IMR-90 (cell line): Measurements from ENCODE around the gene HDDC3. TPM values are rescaled to one million over a fixed set of nuclear protein-coding genes. Genes with fewer than 3 reads are reported as not detected.

ENCODE experiments used
- ATAC-seq: fragments of 200-7000 bp; cut with Tn5 transposase; 2 replicates; pipeline ENCODE4 v1.9.1; 2020; ENCODE audit warnings: low read depth, mild to moderate bottlenecking, moderate library complexity
- BruUV-seq: library from RNA; stranded (reverse); fragments of 400-500 nt; replicated peaks from 2 replicates; lab custom pipeline; 2021; lab: Mats Ljungman, UMichigan
- CTCF ChIA-PET: fragments of 300-600 bp; formaldehyde crosslinking; extraction: SDS; loops from one replicate; lab custom pipeline; 2021; ENCODE audit warnings: antibody characterized with exemption; lab: Yijun Ruan, JAX
- POLR2A ChIA-PET: fragments of 300-600 bp; sonication (Branson Sonifier 250); formaldehyde crosslinking; loops from one replicate; lab custom pipeline; 2022; ENCODE audit warnings: antibody characterized with exemption; ENCODE audit not compliant: unreplicated experiment; lab: Charles Lee
- DNase-seq: peaks from one replicate; pipeline ENCODE4 v3.0.0; 2013
- H2AFZ ChIP-seq: replicated peaks from 2 replicates; pipeline ENCODE3; 2013; ENCODE audit warnings: low read length, mild to moderate bottlenecking; ENCODE audit not compliant: poor library complexity
- H2AK5ac ChIP-seq: 2 replicates; pipeline ENCODE4 v1.6.1; 2013; ENCODE audit warnings: low read depth, low read length, inconsistent platforms
- H2AK9ac ChIP-seq: replicated peaks from 2 replicates; pipeline ENCODE3; 2013; ENCODE audit warnings: mild to moderate bottlenecking, low read depth, low read length, moderate library complexity; ENCODE audit not compliant: poor library complexity
- H2BK120ac ChIP-seq: 2 replicates; pipeline ENCODE4 v1.6.1; 2013; ENCODE audit warnings: low read depth, low read length, inconsistent platforms
- H2BK15ac ChIP-seq: 3 replicates; pipeline ENCODE4 v1.6.1; 2013; ENCODE audit warnings: low read depth, low read length, inconsistent platforms
- H2BK20ac ChIP-seq: 2 replicates; pipeline ENCODE4 v1.6.1; 2013; ENCODE audit warnings: low read depth, mild to moderate bottlenecking, inconsistent platforms, low read length, moderate library complexity
- H2BK5ac ChIP-seq: 2 replicates; pipeline ENCODE4 v1.6.1; 2013; ENCODE audit warnings: mild to moderate bottlenecking, low read depth, low read length, inconsistent platforms; ENCODE audit not compliant: poor library complexity, severe bottlenecking
- H3K14ac ChIP-seq: replicated peaks from 2 replicates; pipeline ENCODE4 v1.6.1; 2013; ENCODE audit warnings: low read depth, low read length, inconsistent platforms
- H3K18ac ChIP-seq: 2 replicates; pipeline ENCODE4 v1.6.1; 2013; ENCODE audit warnings: low read depth, low read length, control low read depth
- H3K23ac ChIP-seq: 2 replicates; pipeline ENCODE4 v1.6.1; 2013; ENCODE audit warnings: low read depth, low read length, inconsistent platforms
- H3K27ac ChIP-seq: 2 replicates; pipeline ENCODE4 v1.5.1; 2013; ENCODE audit warnings: mild to moderate bottlenecking, control low read depth, low read length; ENCODE audit not compliant: insufficient read depth
- H3K27me3 ChIP-seq: 2 replicates; pipeline ENCODE4 v1.6.1; 2013; ENCODE audit warnings: low read length; ENCODE audit not compliant: control insufficient read depth, insufficient read depth
- H3K36me3 ChIP-seq: 2 replicates; pipeline ENCODE4 v1.6.1; 2013; ENCODE audit warnings: low read length, mixed read lengths; ENCODE audit not compliant: control insufficient read depth, insufficient read depth
- H3K4ac ChIP-seq: 2 replicates; pipeline ENCODE4 v1.6.1; 2013; ENCODE audit warnings: low read depth, low read length, inconsistent platforms
- H3K4me1 ChIP-seq: 2 replicates; pipeline ENCODE4 v1.6.1; 2013; ENCODE audit warnings: low read length, mixed read lengths; ENCODE audit not compliant: control insufficient read depth, insufficient read depth
- H3K4me2 ChIP-seq: 2 replicates; pipeline ENCODE4 v1.6.1; 2013; ENCODE audit warnings: low read depth, mild to moderate bottlenecking, control low read depth, low read length, moderate library complexity
- H3K4me3 ChIP-seq: 2 replicates; pipeline ENCODE4 v1.5.1; 2013; ENCODE audit warnings: low read depth, mild to moderate bottlenecking, control low read depth, low read length, moderate library complexity; ENCODE audit not compliant: insufficient read depth
- H3K56ac ChIP-seq: 2 replicates; pipeline ENCODE4 v1.6.1; 2013; ENCODE audit warnings: low read length, inconsistent platforms; ENCODE audit not compliant: insufficient read depth; ENCODE audit errors: extremely low read depth
- H3K79me1 ChIP-seq, 2 experiments: 2 replicates each; pipeline ENCODE4 v1.6.1; 2013; ENCODE audit warnings: low read length in 2 of 2, inconsistent platforms in 1 of 2, low read depth in 1 of 2
- H3K9ac ChIP-seq: 2 replicates; pipeline ENCODE4 v1.6.1; 2013; ENCODE audit warnings: low read depth, low read length, control low read depth
- H3K9me1 ChIP-seq: 2 replicates; pipeline ENCODE4 v1.6.1; 2013; ENCODE audit warnings: low read length, inconsistent platforms; ENCODE audit not compliant: insufficient read depth
- H3K9me3 ChIP-seq: 2 replicates; pipeline ENCODE4 v1.6.1; 2013; ENCODE audit warnings: low read length; ENCODE audit not compliant: control insufficient read depth, insufficient read depth
- H4K20me1 ChIP-seq: 2 replicates; pipeline ENCODE4 v1.6.1; 2013; ENCODE audit warnings: low read length, inconsistent platforms; ENCODE audit not compliant: insufficient read depth
- H4K5ac ChIP-seq: 2 replicates; pipeline ENCODE4 v1.6.1; 2013; ENCODE audit warnings: mild to moderate bottlenecking, low read depth, low read length, control low read depth
- H4K8ac ChIP-seq, 2 experiments: 2 replicates each; pipeline ENCODE4 v1.6.1; 2013; ENCODE audit warnings: low read depth in 2 of 2, low read length in 2 of 2, control low read depth in 1 of 2, inconsistent platforms in 1 of 2
- H4K91ac ChIP-seq: 2 replicates; pipeline ENCODE4 v1.6.1; 2013; ENCODE audit warnings: low read depth, low read length, inconsistent platforms; ENCODE audit not compliant: insufficient read depth
- MXI1 ChIP-seq: IDR thresholded peaks from 2 replicates; pipeline ENCODE4 v1.6.1; 2012; ENCODE audit warnings: low read depth, mild to moderate bottlenecking, low read length, moderate library complexity, borderline replicate concordance
- NFE2L2 ChIP-seq: fragments of 150-350 bp; IDR thresholded peaks from 2 replicates; pipeline ENCODE4 v1.6.1; 2016; ENCODE audit warnings: low read depth, mild to moderate bottlenecking, low read length
- RAD21 ChIP-seq: IDR thresholded peaks from 2 replicates; pipeline ENCODE4 v1.6.1; 2012; ENCODE audit warnings: low read length, improper control_type of control experiment
- WGBS, 2 experiments: methylation state at CpG; one replicate each; pipeline versions ENCODE4 v1.1.5 to v1.1.7; 2013; ENCODE audit warnings: missing lambda C conversion rate in 2 of 2; ENCODE audit not compliant: insufficient read length in 1 of 2; ENCODE audit errors: extremely low coverage in 2 of 2; 5-methylcytosine and 5-hydroxymethylcytosine counted together
- dilution Hi-C: fragments of 300-500 bp; cut with HindIII; formaldehyde crosslinking; loops from one replicate; pipeline ENCODE4 v1.14.3; 2018; ENCODE audit warnings: low sequenced_read_pairs; ENCODE audit not compliant: unreplicated experiment
- in situ Hi-C: fragments of 300-500 bp; cut with MboI; formaldehyde crosslinking; loops from 3 replicates; pipeline ENCODE4 v1.14.3; 2019; ENCODE audit warnings: low sequenced_read_pairs, inconsistent platforms, mixed read lengths
- intact Hi-C: fragments of 100-400 bp; cut with micrococcal nuclease; formaldehyde crosslinking; loops from 2 replicates; pipeline ENCODE4 v1.10.0; 2022
- polyA plus RNA-seq, 3 experiments: library from polyadenylated mRNA; depleted of rRNA; stranded (reverse); fragments of >200 nt; gene quantifications; 2 replicates each; pipeline ENCODE4 v1.2.3, GENCODE V29; 2012; ENCODE audit warnings: low replicate concordance in 1 of 3
- total RNA-seq: library from RNA; depleted of rRNA; stranded (reverse); fragments of >200 nt; gene quantifications from 2 replicates; pipeline ENCODE4 v1.2.3, GENCODE V29; 2012

Gene HDDC3
- total and polyA plus RNA-seq, 2 of the 4 experiments (the other 2 are of a cell fraction), result 7.9 to 10.7 TPM

DNA sequence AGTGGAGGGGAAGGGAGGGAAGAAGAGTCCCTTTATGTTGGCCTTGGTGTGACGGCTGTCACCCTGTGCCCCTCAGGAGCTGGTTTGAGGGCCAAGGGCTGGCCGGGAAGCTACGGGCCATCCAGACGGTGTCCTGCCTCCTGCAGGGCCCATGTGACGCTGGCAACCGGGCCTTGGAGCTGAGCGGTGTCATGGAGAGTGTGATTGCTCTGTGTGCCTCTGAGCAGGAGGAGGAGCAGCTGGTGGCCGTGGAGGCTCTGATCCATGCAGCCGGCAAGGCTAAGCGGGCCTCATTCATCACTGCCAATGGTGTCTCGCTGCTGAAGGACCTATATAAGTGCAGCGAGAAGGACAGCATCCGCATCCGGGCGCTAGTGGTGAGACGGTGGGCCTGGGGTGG lies 14.2 kb upstream of the HDDC3 start:
- no peak overlapping the region for H2BK20ac ChIP-seq
- H2BK15ac ChIP-seq, result no peak overlapping the region
- peaks cover 4% of the 10 kb centered on the region; the same call in 1 of the 2 replicates for H4K20me1 ChIP-seq
- H3K36me3 ChIP-seq, result peaks cover 79% of the 10 kb centered on the region
- H3K4me3 ChIP-seq, result no peak overlapping the region
- no peak overlapping the region for H4K5ac ChIP-seq
- DNase-seq (no peak), ATAC-seq (no peak)
- H2AFZ ChIP-seq, result no peak overlapping the region
- H3K4me1 ChIP-seq, result no peaks in the 10 kb centered on the region
- dilution Hi-C loops (no loop called here), in situ Hi-C loops (no loop called here), intact Hi-C loops (no loop called here)
- no peak overlapping the region for H3K4me2 ChIP-seq
- no peak overlapping the region for H3K9ac ChIP-seq
- H4K8ac ChIP-seq, result no peak overlapping the region
- no peaks in the 10 kb centered on the region for H3K27me3 ChIP-seq
- no TSS peak for BruUV-seq
- no peaks in the 10 kb centered on the region for H3K9me3 ChIP-seq
- H3K9me1 ChIP-seq, result no peaks in the 10 kb centered on the region
- TF ChIP-seq NFE2L2 (no peak), RAD21 (no peak), MXI1 (no peak)
- WGBS, 2 experiments, result 83% methylated on average over 14 of the region's 16 CpGs; no CpG with 5 or more reads in 1 of the 2 experiments
- H4K91ac ChIP-seq, result no peak overlapping the region
- H3K4ac ChIP-seq, result no peak overlapping the region
- no peak overlapping the region for H3K56ac ChIP-seq
- H3K27ac ChIP-seq, result no peak overlapping the region
- H3K79me1 ChIP-seq, result no peaks in the 10 kb centered on the region; a peak in 2 of 4 replicates
- H2AK5ac ChIP-seq, result no peak overlapping the region
- H3K18ac ChIP-seq, result no peak overlapping the region
- no peak overlapping the region for H2BK120ac ChIP-seq
- H2BK5ac ChIP-seq, result no peak overlapping the region
- no peak overlapping the region for H2AK9ac ChIP-seq
- POLR2A ChIA-PET, result interaction anchor here (0.6 kb wide), 1 partner anchor 8 kb away, joined by 4 read pairs; the partner anchor contains the start of gene RCCD1
- no peak overlapping the region for H3K14ac ChIP-seq
- CTCF ChIA-PET, result interaction anchor here (2.3 kb wide), 1 partner anchor 12 kb away, joined by 8 read pairs; the partner anchor contains the start of gene UNC45A
- no peak overlapping the region for H3K23ac ChIP-seq
